NCI-H226 (cell line): ENCODE measurements around the gene ALX3.

Experiments
- DNase-seq: peaks from one replicate; pipeline ENCODE4 v3.0.0-alpha.2; 2015

ALX3 gene

DNA sequence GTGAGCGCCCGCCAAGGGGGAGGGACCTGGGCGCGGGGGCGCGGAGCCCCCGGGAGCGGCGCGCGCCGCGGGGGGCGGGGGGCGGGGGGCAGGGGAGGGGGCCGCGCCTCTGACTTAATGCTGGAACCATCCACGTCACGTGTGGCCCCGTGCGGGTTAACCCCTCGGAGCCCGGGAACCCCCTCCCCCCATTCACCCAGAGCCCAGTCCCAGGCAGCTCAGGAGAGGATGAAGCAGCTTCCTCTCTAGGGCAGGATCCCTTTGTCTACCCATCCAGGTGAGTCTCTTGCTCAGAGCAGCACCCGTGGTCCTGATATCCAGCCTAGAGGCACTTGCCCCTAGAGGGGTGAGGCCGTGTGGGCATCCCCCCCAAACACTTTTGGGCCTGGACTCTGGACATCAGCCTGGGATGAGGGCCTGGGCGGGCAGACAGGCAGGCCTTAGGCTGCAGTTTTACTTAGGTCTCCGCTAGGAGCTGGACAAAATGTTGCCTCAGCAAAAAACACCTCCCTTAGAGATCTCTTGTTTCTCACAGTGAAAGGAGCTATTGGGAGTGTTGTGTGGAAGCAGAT lies at the start of gene ALX3:
ALX3 (minus strand) TSS at position 2 of the 572 bp plus-strand sequence. CDS start 60 bp downstream, outside the sequence.
- DNase-seq = no peak

DNA sequence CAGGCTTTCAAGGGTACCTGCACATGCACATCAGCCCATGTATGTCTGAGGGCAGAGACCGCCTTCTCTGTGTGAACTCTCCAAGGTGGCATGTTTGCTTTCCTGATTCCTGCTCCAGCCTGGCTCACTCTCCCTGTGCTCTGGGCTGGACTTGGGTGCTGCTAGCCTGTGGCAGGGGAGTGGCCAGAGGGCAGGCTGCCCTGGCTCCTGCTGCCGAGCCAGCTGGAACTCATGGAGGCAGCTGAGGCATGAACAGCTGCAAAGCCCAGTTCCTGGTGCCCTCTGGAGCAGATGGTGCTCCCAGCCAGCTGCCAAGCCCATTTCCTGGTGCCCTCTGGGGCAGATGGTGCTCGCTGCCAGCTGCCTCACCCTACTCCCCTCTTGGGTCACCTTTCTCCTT lies 49.4 kb upstream of the ALX3 start:
- DNase-seq = no peak

DNA sequence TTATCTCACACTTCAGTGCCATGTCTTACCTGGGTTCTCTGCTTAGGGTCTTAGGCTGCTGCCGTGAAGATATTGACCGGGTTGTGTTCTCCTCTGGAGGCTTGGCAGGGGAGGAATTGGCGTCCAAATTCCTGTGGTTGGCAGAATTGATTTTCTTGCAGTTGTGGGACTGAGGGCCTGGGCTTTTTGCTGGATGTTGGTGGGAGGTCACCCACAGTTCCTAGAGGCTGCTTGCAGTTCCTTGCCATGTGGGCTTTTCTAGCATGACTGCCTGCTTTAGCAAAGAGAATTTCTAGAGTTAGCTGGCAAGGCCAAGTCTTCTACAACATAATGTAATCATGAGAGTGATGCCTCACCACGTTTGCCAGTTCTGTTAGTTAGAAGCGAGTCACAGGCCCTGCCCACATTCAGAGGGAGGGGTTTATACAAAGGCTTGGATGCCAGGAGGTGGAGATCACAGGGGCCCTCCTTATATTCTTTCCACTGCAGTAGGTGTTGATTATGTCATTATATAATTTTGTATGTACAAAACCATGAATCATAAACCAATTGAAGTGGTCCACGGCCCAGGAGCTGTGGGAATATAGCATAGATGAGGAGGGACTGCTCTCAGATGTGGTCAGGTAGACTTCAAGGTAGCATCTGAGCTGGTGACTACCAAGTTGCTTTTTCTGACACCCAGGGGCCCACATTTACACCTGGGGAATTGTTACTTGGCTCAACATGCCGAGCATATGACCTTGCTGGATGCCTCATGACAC lies 48.3 kb upstream of the ALX3 start:
- peak; percentile 51 for DNase-seq

DNA sequence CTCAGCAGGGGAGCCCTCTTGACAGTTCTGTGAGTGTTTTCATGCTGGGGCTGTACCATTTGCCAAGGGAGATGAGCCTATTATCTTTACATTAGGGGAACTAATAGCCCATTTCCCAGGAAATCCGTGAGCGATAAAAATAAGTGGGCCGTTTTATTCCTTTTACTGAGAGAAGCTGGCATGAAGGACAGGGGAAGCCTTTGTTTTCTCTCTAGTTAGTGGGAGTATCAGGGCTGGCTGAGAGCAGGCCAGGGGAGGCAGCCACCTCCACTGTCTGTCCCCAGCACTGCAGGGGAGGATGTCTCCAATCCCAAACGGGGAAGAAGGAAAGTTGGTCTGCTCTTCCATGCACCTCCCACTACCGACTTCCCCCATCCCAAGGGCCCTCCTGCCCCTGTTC lies 44.3 kb upstream of the ALX3 start:
- no peak for DNase-seq

DNA sequence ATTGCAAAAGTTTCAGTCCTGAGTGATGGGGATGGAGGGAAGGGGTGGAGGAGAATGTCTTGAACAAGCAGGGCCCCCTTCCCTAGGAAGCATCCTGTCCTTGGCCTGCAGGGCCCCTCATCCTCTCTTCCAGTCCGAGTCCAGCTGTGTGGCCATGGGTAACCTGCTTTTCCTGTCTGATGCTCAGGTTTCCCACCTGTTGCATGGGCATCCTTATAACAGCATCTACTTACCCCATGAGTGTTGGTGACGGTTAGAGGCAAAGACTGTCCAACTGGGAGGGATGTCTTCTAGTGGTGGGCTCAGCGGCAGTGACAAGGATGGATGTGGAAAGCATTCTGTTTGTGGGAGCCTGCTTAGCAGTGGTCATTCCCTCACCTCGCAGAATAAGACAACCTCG lies 43.7 kb upstream of the ALX3 start:
- DNase-seq = no peak

DNA sequence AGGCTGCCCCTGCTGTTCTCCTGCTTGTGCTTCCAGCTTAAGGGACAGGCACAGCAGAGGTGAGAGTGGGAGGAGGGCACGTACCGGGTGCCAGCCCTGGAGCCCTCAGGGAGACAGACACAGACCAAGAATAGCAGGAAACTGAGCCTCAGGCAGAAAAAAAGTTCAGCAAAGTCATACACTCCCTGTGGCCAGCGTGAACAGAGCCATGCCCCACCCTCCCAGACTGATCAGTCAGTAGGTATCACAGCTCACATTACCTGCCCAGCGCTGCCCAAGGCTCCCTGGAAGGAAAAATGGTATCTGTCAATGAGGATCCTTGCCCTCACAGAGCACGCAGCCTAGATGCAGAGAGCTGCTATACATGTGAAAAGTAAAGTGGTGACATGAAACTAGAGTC lies 43.1 kb upstream of the ALX3 start:
- no peak for DNase-seq

DNA sequence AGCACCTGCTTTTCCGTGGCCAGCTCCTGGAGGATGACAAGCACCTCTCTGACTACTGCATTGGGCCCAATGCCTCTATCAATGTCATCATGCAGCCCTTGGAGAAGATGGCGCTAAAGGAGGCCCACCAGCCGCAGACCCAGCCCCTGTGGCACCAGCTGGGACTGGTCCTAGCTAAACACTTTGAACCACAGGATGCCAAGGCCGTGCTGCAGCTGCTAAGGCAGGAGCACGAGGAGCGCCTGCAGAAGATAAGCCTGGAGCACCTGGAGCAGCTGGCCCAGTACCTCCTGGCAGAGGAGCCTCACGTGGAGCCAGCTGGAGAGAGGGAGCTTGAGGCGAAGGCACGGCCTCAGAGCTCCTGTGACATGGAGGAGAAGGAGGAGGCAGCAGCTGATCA lies 42.2 kb upstream of the ALX3 start:
- DNase-seq = no peak

DNA sequence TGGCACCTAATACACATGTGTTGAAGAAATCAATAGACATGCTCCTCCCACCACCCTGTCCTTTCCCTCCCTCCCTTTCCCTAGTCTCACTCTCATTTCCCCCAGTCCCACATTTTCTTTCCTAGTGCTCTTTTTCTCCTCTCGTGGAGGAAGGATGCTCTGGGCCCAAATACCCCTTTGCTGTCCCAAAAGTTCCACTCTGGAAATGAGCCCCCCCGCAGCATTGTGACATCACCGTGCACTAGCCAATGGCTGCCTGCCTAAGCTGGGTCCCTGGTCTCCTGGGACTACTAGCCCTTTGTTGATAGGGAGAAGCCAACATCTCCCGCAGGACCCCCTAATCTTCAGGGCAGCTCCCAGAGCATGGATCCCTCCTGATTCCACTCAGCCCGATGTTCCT lies 41.7 kb upstream of the ALX3 start, which contains the start of gene UBL4B:
UBL4B (plus strand) TSS at position 301 of the 400 bp plus-strand sequence; CDS start at position 393, 92 bp downstream.
- no peak for DNase-seq

DNA sequence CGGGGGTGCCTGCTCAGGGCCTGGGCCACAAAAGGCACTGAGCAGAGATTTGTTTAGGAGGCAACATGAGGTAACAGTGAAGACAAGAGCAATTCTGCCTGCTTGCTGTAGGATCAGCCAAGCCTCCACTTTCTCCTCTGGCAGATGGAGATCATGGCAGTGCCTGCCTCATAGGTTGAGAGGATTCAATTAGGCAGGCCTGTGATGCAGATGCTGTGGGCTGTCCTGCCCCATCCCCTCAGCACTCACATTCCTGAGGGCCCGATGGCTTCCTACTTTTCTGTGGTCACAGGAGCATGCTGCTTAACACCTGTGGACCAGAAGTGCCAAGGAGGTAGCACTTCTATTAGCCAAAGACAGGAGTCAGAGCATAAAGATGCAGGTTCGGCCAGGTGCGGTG lies 40.6 kb upstream of the ALX3 start:
- no peak for DNase-seq

DNA sequence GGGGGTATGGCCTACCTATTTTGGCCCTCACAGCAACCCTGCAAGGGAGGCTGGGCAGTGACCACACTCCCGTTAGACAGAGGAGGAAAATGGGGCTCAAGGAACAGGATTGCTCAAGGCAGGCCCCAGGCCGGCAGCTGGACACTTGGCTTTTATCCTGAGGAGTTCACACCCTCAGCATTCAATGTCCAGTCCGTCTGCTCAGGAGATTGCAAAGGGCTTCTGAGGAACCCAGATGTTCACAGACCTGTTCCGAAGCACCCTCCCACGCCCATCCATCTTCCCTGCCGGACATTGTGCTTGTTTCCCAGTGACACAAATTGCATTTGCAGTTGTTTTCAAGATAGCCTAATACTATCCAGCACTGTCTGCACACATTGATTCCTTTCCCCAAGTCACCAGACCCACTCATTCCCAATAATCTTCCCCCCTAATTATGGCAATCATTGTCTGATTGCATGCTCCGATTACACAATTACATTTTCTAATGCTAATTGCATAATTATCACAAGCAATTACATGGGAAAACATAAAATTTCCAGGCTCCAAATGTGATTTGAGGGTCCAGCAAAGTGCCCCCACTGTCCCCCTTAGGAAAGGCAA lies 37.5 kb upstream of the ALX3 start:
- no peak for DNase-seq

DNA sequence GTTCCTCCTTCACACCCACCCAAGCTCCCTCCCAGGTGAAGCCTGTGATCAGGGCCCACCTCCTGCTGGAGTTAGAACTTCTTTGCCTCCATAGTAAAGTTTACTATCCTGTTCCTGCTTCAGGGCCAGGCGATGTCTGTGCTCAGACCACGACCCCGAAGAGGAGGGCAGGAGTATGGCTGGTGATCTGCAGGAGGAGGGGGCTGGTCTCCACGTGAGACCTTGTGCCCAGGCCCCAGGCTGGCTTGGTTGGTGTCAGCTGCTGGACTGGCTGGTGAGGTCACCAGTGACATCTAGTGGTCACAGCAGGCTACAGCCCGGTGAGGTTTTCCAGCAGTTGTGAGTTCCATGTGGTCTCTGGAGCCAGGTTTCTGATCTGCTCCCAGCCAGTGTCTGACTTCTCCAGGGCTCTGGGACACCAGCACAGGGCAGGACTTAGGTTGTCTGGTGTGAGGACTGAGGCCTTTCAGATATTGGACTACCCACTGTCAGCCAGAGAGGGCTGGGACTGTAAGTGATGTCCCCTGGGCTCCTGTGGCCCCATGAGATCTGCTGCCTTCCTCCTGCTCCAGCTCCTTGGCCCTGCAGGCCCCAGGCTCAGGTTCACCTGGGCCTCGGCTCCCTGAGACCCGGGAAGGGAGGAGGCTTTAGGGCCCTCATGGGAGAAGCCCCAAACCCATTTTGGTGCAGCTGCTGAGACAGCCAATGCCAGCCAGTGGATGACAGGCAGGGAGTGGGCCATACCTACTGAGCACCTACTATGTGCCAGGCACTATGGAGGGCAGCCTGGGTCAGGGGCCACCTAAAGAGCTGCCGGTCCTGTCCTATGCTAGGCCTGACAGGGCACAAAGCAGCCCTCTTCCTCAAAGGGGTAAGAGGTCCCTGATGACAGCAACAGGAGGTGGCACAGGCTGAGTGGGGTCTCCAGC lies 35.8 kb upstream of the ALX3 start:
- DNase-seq = peak; percentile 24

DNA sequence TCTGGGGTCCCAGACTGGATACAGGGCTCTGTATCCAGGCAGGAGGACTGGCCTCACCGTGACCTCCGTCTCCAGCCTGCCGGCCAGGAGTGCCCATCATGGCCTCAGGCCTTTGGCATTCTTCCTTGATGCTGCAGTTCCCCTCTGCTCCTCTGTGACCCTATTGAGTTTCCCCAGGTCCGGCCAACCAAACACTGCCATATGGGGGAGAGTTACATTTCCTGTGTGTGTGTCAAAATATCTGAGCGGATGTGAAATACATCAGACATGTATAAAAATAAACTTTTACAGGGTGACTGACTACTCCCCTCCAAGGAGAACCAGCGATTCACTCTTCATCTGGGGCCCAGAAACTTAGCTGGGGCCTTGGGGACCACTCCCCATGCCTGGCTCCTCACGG lies 31.6 kb upstream of the ALX3 start:
- peak; percentile 35 for DNase-seq

DNA sequence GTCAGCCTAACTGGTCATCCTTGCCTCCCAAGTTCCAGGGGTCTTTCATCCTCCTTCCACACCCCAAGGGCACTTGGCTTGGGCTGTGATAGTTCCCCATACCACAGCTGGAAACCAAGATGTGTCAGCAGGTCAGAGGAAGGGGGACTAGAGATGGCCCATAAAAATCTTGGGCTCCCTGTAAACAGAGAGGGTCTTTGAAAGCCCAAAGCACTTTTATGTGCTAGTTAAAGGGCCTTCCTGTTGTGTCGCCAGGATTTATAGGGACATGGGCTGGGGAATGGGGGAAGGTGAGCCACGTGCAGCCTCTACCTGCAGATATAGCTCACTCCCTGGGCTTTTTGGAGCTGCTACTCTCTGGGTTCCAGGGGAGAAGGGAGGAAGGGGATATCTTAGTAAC lies 29.9 kb upstream of the ALX3 start:
- DNase-seq = no peak

DNA sequence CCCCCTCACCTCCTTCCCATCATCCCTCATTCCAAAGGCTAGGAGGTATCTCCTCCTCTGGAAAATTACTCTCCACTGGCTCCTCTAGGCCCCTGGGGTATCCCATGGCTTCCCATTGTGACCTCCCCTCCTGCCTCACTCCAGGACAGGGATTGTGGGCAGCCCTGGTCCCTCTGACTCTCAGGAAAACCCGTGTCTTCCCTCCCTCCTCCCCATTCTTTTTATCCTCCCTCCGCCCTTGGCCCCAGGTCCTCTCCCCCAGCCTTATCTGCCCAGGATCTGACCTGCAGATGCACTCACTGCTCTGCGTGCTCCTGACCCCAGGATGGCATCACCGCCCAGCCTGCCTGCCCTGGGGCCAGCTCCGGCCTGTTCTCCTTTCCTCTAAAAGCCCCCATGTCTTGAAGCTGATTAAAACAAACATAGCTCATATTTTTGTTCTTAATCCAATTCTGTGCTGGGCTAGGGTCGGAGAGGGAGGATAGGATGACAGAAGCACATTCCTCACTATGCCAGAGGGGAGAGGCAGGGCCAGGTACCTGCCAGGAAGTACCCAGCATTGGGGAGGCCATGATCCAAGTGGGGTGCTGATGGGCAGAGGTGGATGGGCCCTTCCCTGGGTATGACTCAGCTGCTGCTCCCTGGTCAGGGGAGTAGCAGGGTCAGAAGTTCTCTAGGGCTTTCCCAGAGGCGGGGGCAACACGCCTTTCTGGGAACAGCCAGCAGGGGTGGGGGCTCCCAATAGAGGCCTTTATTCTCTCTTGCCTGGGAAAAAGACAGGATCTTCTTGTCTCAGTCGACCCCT lies 28.0 kb upstream of the ALX3 start:
- DNase-seq = peak; percentile 83

DNA sequence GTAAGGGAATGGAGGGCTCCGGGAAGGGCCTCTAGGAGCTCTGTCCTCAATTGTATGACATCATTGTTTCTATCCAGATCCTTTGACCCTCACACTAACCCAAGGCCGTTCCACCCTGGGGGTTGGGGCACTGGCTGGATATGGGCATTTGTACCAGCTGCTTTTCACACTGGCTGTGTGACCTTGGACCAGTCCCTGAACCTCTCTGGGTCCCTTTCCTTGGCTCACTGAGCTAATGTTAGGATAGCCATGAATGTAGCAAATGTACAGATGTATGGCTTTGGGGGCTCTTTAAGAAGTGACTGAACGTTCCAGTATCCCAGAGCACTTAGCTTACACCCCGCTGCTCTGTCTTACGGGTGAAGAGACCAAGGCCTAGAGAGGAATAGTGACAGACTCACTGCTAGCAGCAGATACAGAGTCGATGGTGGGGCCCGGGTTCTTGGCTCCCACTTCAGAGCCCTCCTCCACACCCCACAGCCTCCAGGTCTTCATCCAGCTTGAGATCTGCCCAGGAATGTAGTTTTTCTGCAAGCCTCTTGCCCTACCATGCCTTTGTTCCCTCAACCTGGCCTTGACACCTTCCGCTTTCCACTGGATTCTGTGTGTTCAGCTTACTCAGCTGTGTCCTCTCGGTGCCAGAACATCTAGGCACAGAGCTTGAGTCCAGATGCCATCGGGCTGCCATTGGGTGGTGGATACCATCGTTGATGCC lies 27.2 kb upstream of the ALX3 start:
- no peak for DNase-seq

DNA sequence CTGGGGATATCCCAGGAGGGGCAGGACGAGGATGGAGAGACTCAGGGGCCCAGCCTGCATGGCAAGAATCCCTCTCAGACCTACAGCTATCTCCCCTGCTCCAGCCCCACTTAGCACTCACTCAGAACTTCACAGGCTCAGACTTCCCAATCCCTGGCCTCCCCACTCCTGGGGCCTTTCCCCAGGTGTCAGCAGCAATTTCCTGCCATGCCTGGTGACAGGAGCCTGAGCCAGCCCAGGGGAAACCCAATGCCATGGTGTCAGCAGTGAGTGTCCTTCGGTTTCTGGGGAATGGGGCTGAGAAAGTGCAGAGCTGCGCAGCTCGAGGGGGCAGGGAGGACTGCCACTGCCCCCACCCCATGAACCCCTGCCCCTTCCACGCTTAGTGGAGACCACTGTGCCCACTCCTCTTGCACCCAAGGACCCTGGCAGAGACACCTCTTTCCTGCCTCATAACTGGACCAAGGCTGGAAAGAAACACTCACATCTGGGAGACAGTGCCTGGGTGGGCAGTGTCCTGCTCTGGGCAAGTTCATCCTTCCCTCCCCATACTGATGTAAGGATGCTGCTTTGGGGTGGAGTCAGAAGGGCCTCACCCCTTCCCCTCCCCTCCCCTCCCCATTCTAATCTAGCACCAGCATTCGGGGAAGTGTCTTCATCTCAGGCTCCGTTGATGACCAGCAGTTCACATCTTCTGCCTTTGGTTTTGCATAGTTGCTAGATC lies 24.6 kb upstream of the ALX3 start:
- no peak for DNase-seq

DNA sequence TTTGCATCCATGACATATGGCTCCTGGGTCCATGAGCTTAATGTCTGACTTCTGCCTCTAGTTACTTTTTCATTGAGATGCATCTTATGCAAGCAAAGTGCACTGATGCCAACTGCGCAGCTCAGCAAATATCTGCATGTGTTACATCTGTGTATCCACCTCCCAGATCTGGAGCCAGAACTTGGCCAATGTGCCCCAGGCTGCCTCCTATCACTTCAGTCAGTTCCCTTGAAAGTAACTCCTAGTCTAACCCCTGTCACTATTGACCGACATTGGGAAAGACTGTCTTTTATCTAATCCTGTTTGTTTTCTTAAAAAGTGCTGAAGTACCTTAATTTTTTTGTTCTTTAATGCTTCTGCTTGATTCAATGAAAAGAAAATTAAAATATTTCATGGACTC lies 22.5 kb upstream of the ALX3 start:
- DNase-seq = no peak

DNA sequence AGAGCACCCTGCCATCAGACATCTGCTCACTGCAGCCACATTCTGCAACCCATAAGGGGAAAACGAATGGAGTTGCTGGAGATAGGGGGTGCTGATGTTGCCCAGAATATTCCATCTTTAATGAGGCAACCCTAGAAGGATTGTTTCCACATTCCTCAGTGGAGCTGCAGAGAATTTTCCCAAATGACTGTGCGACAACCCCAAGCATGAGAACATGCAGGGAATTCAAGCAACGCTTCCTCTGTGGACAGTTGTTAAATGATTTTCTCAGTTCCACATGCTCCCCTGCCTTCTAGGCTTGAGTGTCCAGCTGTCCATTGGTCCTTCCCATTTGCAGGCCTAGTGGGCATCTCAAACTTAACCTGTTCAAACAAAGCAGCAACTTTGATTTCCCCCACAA lies 21.3 kb upstream of the ALX3 start:
- no peak for DNase-seq

DNA sequence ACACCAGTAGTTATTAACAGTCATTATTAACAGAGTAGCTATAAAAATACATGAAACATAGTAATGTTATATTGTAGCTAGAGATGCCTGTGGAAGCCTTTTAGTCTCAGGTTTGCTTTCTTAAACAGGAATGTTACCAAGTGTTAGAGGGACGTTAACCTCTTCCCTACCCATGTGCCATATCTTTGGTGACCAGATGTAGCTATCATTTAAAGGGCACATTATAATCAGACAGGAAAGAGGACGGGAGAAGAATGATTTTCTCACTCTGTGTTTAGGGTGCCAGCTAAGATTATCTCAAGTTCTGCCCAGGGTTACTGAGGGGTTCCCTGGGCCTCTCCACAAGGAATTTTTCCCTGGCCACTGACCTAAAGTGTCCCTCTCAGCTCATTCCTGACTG lies 20.9 kb upstream of the ALX3 start:
- DNase-seq = no peak

DNA sequence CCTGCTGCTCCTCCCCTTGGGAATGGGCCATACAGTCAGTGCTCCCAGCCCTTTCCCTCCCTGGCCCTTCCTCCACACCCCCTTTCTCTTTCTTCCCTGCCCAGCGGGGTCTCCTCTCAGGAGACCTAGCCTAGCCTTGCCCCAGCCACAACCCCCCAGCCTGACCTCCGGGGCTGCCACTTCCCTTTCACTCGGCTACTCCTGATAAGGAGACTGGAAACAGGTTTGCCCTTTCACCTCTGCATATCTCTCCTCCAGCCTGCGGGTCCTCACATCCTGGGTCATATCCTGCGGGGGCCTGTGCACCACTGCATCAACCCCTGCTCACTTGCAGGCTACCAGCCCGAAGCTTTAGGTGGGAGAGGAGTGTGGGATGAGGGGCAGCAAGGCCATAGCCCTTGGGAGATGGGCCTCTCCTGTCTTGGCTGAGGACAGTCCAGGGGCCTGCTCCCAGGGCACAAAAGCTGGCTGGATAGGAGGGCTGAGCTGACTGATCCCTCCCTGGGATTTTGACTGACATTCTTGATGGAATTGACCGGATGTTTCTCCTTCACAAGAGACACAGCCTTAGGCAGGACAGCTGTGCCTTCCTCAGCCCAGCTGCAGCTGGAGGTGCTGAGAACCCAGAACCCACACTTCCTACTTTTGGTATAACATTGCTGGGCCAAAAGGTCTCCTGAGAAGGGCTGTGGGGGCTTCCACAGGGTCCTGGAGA lies 19.2 kb upstream of the ALX3 start:
- no peak for DNase-seq
